ENCODE results near the gene ZNF774. TPM values are rescaled to one million over a fixed set of nuclear protein-coding genes. Genes with fewer than 3 reads are reported as not detected.
"Not testable (repeated sequence)": the region's sequence is repeated elsewhere in the genome, so short reads cannot be mapped to it uniquely, and the experiment has no call there.

Gene ZNF774
- total and polyA plus RNA-seq, 4 donors, result 1.6 to 4.9 (median 2.2) TPM

DNA sequence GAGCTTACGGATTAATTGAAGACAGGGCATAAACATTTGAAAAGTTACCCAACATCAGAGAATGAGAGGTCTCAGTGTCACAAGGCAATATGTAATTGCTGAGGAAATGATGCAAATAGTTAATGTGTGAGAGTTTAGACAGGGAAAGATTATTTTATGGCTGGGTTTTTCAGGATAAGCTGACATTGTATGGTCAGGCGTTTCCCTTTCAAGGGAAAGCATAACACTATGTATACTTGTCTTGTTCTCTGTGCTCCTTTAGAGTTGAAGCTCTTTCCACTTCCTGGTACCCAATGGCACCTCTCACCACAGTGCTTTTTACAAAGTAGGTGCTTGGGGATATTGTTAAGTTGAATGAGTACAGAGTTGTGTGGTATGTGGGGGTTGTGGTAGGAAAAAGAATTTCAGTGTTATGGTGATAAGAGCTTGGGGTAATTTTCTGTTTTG, 55.8 kb downstream of the ZNF774 start:
- DNase-seq (peak in 2 of 3 donors; percentile 22 to 32), ATAC-seq (ENCODE audit: insufficient read depth, low FRiP score) (no peak)
- no peak overlapping the region for H3K9ac ChIP-seq (ENCODE audit: insufficient read depth in 1 of 2, low read length in 2 of 2)
- H3K9me3 ChIP-seq (ENCODE audit: control insufficient read depth in 4 of 4, insufficient read depth in 3 of 4, low read length in 3 of 4), result no peaks in the 10 kb centered on the region
- H3K27me3 ChIP-seq (ENCODE audit: control insufficient read depth in 3 of 3, insufficient read depth in 3 of 3, low read length in 2 of 3), result no peaks in the 10 kb centered on the region
- 47 to 71% methylated on average over 2 of the region's 2 CpGs for WGBS, 2 donors
- TF ChIP-seq, protein P1, sequence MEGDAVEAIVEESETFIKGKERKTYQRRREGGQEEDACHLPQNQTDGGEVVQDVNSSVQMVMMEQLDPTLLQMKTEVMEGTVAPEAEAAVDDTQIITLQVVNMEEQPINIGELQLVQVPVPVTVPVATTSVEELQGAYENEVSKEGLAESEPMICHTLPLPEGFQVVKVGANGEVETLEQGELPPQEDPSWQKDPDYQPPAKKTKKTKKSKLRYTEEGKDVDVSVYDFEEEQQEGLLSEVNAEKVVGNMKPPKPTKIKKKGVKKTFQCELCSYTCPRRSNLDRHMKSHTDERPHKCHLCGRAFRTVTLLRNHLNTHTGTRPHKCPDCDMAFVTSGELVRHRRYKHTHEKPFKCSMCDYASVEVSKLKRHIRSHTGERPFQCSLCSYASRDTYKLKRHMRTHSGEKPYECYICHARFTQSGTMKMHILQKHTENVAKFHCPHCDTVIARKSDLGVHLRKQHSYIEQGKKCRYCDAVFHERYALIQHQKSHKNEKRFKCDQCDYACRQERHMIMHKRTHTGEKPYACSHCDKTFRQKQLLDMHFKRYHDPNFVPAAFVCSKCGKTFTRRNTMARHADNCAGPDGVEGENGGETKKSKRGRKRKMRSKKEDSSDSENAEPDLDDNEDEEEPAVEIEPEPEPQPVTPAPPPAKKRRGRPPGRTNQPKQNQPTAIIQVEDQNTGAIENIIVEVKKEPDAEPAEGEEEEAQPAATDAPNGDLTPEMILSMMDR (IDR thresholded peaks at IDR 0.05; ENCODE audit: control extremely low read depth, extremely low read depth), result no peak
- peaks cover 0 to 3% (median under 1%) of the 10 kb centered on the region in 4 donors for H3K36me3 ChIP-seq (ENCODE audit: control insufficient read depth in 4 of 4, insufficient read depth in 4 of 4, low read length in 4 of 4)
- peak overlapping the region; percentile 33 to 63 for H3K27ac ChIP-seq (ENCODE audit: low read depth in 1 of 2, low read length in 1 of 2)
- no peak overlapping the region for H3K4me3 ChIP-seq
- peaks cover 4 to 34% (median 10%) of the 10 kb centered on the region in 5 donors for H3K4me1 ChIP-seq (ENCODE audit: control insufficient read depth in 5 of 5, insufficient read depth in 5 of 5, low read length in 5 of 5)

DNA sequence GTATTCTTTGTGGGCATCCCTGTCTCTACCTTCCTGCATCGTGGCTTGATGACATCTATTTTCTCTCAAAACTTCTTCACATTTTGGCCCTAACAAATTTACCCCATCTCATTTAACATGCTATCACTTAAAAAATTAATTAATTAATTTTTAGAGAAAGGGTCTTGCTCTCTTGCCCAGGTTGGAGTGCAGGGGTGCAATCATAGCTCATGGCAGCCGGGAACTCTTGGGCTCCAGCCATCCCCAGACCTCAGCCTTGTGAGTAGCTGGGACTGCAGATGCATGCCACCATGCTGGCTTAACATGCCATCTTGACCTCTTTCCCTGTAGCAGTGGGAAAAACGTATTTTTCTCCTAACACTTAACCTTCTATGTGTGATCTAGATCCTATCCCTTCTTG, 56.6 kb downstream of the ZNF774 start:
- H3K4me1 ChIP-seq (ENCODE audit: control insufficient read depth in 5 of 5, insufficient read depth in 5 of 5, low read length in 5 of 5), result peaks cover 2 to 39% (median 10%) of the 10 kb centered on the region in 5 donors
- peak overlapping the region in 1 of 2 donors; percentile 63 for H3K27ac ChIP-seq (ENCODE audit: low read depth in 1 of 2, low read length in 1 of 2)
- H3K9ac ChIP-seq (ENCODE audit: insufficient read depth in 1 of 2, low read length in 2 of 2), result no peak overlapping the region
- H3K27me3 ChIP-seq (ENCODE audit: control insufficient read depth in 3 of 3, insufficient read depth in 3 of 3, low read length in 2 of 3), result no peaks in the 10 kb centered on the region
- TF ChIP-seq, protein P1 (IDR thresholded peaks at IDR 0.05; ENCODE audit: control extremely low read depth, extremely low read depth), result no peak
- 89 to 95% methylated on average over 3 of the region's 3 CpGs for whole genome bisulfite sequencing, 2 donors
- H3K4me3 ChIP-seq, result no peak overlapping the region
- H3K36me3 ChIP-seq (ENCODE audit: control insufficient read depth in 4 of 4, insufficient read depth in 4 of 4, low read length in 4 of 4), result peaks cover 0 to 3% (median under 1%) of the 10 kb centered on the region in 4 donors
- ATAC-seq (ENCODE audit: insufficient read depth, low FRiP score) (no peak), DNase-seq (no peak)
- H3K9me3 ChIP-seq (ENCODE audit: control insufficient read depth in 4 of 4, insufficient read depth in 3 of 4, low read length in 3 of 4), result no peaks in the 10 kb centered on the region

DNA sequence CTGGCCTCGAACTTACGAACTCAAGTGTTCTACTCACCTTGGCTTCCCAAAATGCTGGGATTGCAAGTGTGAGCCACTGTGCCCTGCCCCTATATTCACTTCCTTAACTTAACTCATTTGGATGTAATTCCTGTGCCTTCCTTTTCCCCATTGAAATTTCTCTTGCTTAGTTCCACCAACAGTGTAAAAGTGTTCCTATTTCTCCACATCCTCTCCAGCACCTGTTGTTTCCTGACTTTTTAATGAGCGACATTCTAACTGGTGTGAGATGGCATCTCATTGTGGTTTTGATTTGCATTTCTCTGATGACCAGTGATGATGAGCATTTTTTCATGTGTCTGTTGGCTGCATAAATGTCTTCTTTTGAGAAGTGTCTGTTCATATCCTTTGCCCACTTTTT, 57.5 kb downstream of the ZNF774 start:
- H3K27ac ChIP-seq (ENCODE audit: low read depth in 1 of 2, low read length in 1 of 2); DNase-seq; H3K4me3 ChIP-seq; H3K36me3 ChIP-seq (ENCODE audit: control insufficient read depth in 4 of 4, insufficient read depth in 4 of 4, low read length in 4 of 4); H3K9me3 ChIP-seq (ENCODE audit: control insufficient read depth in 4 of 4, insufficient read depth in 3 of 4, low read length in 3 of 4); H3K27me3 ChIP-seq (ENCODE audit: control insufficient read depth in 3 of 3, insufficient read depth in 3 of 3, low read length in 2 of 3); ATAC-seq (ENCODE audit: insufficient read depth, low FRiP score); H3K9ac ChIP-seq (ENCODE audit: insufficient read depth in 1 of 2, low read length in 2 of 2): not testable (repeated sequence)
- 81 to 88% methylated on average over 3 of the region's 3 CpGs for WGBS, 2 donors
- H3K4me1 ChIP-seq (ENCODE audit: control insufficient read depth in 5 of 5, insufficient read depth in 5 of 5, low read length in 5 of 5), result peaks cover 3 to 46% (median 10%) of the 10 kb centered on the region in 5 donors

DNA sequence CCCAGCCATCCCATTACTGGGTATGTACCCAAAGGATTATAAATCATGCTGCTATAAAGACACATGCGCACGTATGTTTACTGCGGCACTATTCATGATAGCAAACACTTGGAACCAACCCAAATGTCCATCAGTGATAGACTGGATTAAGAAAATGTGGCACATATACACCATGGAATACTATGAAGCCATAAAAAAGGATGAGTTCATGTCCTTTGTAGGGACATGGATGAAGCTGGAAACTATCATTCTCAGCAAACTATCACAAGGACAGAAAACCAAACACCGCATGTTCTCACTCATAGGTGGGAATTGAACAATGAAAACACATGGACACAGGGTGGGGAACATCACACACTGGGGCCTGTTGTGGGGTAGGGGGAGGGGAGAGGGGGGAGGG, 58.2 kb downstream of the ZNF774 start:
- not testable (repeated sequence) for H3K9ac ChIP-seq (ENCODE audit: insufficient read depth in 1 of 2, low read length in 2 of 2); H3K4me3 ChIP-seq; DNase-seq; H3K27me3 ChIP-seq (ENCODE audit: control insufficient read depth in 3 of 3, insufficient read depth in 3 of 3, low read length in 2 of 3); H3K9me3 ChIP-seq (ENCODE audit: control insufficient read depth in 4 of 4, insufficient read depth in 3 of 4, low read length in 3 of 4); ATAC-seq (ENCODE audit: insufficient read depth, low FRiP score); H3K27ac ChIP-seq (ENCODE audit: low read depth in 1 of 2, low read length in 1 of 2); H3K36me3 ChIP-seq (ENCODE audit: control insufficient read depth in 4 of 4, insufficient read depth in 4 of 4, low read length in 4 of 4)
- peaks cover 4 to 49% (median 10%) of the 10 kb centered on the region in 5 donors for H3K4me1 ChIP-seq (ENCODE audit: control insufficient read depth in 5 of 5, insufficient read depth in 5 of 5, low read length in 5 of 5)
- 97% methylated on average over 3 to 4 of the region's 4 CpGs for WGBS, 2 donors

All from lung (tissue), 12 donors.